ENCODE measurements around the gene OR2L8. TPM values are rescaled to one million over a fixed set of nuclear protein-coding genes. Genes with fewer than 3 reads are reported as not detected.

The OR2L8 gene
- polyA plus RNA-seq, 3 donors: not detected

- no peak for DNase-seq
- H3K4me1 Mint-ChIP-seq: no peaks in the 10 kb centered on the region
- TF ChIP-seq, protein P1, sequence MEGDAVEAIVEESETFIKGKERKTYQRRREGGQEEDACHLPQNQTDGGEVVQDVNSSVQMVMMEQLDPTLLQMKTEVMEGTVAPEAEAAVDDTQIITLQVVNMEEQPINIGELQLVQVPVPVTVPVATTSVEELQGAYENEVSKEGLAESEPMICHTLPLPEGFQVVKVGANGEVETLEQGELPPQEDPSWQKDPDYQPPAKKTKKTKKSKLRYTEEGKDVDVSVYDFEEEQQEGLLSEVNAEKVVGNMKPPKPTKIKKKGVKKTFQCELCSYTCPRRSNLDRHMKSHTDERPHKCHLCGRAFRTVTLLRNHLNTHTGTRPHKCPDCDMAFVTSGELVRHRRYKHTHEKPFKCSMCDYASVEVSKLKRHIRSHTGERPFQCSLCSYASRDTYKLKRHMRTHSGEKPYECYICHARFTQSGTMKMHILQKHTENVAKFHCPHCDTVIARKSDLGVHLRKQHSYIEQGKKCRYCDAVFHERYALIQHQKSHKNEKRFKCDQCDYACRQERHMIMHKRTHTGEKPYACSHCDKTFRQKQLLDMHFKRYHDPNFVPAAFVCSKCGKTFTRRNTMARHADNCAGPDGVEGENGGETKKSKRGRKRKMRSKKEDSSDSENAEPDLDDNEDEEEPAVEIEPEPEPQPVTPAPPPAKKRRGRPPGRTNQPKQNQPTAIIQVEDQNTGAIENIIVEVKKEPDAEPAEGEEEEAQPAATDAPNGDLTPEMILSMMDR (IDR thresholded peaks at IDR 0.05): no peak
- no peaks in the 10 kb centered on the region for H3K27me3 ChIP-seq (ENCODE audit: control insufficient read depth in 2 of 2, insufficient read depth in 2 of 2, low read length in 2 of 2)
- no peak overlapping the region for H3K9ac ChIP-seq (ENCODE audit: insufficient read depth, low read length, poor library complexity, severe bottlenecking)
- no peaks in the 10 kb centered on the region for H3K79me2 ChIP-seq (ENCODE audit: insufficient read depth, low read length)
- no peak overlapping the region for H2AFZ ChIP-seq (ENCODE audit: insufficient read depth, low read depth, low read length, poor library complexity, severe bottlenecking)
- H3K9me3 Mint-ChIP-seq: peaks cover 0 to 3% (median 1%) of the 10 kb centered on the region in 7 donors
- no peak overlapping the region for H3K4me3 ChIP-seq (replicated peaks in 1 of 3; ENCODE audit: low read depth in 2 of 3, low read length in 3 of 3)
- H3K27ac ChIP-seq (ENCODE audit: low read depth in 1 of 2, low read length in 2 of 2): no peak overlapping the region
- H3K4me1 ChIP-seq (ENCODE audit: control insufficient read depth in 1 of 2, insufficient read depth in 2 of 2, low read length in 2 of 2): no peaks in the 10 kb centered on the region
- WGBS (ENCODE audit: insufficient coverage): 83% methylated on average over 2 of the region's 2 CpGs
- no peaks in the 10 kb centered on the region for H3K36me3 Mint-ChIP-seq
- no peak overlapping the region for H3K27ac Mint-ChIP-seq
- intact Hi-C loops (cut with micrococcal nuclease): no loop called here
- no peak overlapping the region for H3K4me3 Mint-ChIP-seq
- H3K9me3 ChIP-seq (replicated peaks in 1 of 2; ENCODE audit: control insufficient read depth in 1 of 2, insufficient read depth in 1 of 2, low read length in 2 of 2): no peaks in the 10 kb centered on the region
- no peaks in the 10 kb centered on the region for H3K36me3 ChIP-seq (replicated peaks in 1 of 2; ENCODE audit: control insufficient read depth in 1 of 2, insufficient read depth in 2 of 2, low read length in 2 of 2)
- no peak overlapping the region for H3K4me2 ChIP-seq (replicated peaks; ENCODE audit: extremely low read depth, low read length, poor library complexity, severe bottlenecking)
- H4K20me1 ChIP-seq (ENCODE audit: insufficient read depth, low read length): no peaks in the 10 kb centered on the region
- H3K27me3 Mint-ChIP-seq (ENCODE audit: low read depth in 3 of 3): no peaks in the 10 kb centered on the region
These were observed 34.9 kb upstream of the OR2L8 start for GRCh38 chr1:247913786-247914185.

DNA sequence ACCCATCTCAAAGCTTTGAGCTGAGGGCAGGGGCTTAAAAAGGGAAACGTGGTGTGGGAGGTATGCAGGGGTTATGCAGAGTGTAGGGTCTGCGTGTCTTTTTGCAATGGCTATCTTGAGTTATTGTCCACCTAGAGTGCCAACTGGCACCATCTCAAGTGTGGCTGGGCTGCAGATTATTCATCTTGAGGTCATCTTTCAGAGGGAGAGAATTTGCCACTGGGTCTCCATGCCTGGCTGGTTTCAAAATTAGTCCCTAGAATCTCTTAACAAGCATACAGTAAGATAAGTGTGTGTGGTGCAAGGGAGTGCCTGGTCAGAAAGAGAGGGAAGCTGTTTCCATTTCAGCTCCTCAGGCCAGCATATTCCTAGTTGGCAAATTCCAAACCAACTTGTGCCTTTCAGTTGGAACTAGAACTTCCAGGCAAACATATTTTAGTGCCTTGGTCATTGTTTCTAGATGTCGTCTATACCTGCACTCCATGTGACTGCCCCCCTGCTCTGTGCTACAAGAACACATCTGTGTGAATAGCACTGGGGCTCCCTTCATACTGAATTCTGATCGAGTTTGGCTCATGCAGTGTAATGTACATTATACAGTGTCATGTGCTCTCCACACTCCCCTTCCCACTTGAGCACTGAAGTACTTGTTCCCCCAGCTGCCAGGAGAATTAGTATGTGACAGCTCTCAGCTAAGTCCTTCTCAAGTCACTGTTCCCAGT is 33.6 kb upstream of the OR2L8 start:
- H3K4me1 ChIP-seq (ENCODE audit: control insufficient read depth in 1 of 2, insufficient read depth in 2 of 2, low read length in 2 of 2): no peaks in the 10 kb centered on the region
- H3K4me3 ChIP-seq (replicated peaks in 1 of 3; ENCODE audit: low read depth in 2 of 3, low read length in 3 of 3): no peak overlapping the region
- H3K79me2 ChIP-seq (ENCODE audit: insufficient read depth, low read length): no peaks in the 10 kb centered on the region
- Mint-ChIP-seq H3K27ac (no peak overlapping the region), H3K4me1 (no peaks in the 10 kb centered on the region), H3K36me3 (no peaks in the 10 kb centered on the region), H3K9me3 (peaks cover 0 to 3% (median 1%) of the 10 kb centered on the region in 7 donors), H3K27me3 (ENCODE audit: low read depth in 3 of 3) (no peaks in the 10 kb centered on the region), H3K4me3 (no peak overlapping the region)
- H2AFZ ChIP-seq (ENCODE audit: insufficient read depth, low read depth, low read length, poor library complexity, severe bottlenecking): no peak overlapping the region
- intact Hi-C loops (cut with micrococcal nuclease): no loop called here
- 63% methylated on average over 3 of the region's 4 CpGs for WGBS (ENCODE audit: insufficient coverage)
- H3K27me3 ChIP-seq (ENCODE audit: control insufficient read depth in 2 of 2, insufficient read depth in 2 of 2, low read length in 2 of 2): no peaks in the 10 kb centered on the region
- H3K36me3 ChIP-seq (replicated peaks in 1 of 2; ENCODE audit: control insufficient read depth in 1 of 2, insufficient read depth in 2 of 2, low read length in 2 of 2): no peaks in the 10 kb centered on the region
- TF ChIP-seq, protein P1 (IDR thresholded peaks at IDR 0.05): no peak
- no peak overlapping the region for H3K4me2 ChIP-seq (replicated peaks; ENCODE audit: extremely low read depth, low read length, poor library complexity, severe bottlenecking)
- DNase-seq: no peak
- H3K9me3 ChIP-seq (replicated peaks in 1 of 2; ENCODE audit: control insufficient read depth in 1 of 2, insufficient read depth in 1 of 2, low read length in 2 of 2): no peaks in the 10 kb centered on the region
- H3K27ac ChIP-seq (ENCODE audit: low read depth in 1 of 2, low read length in 2 of 2): no peak overlapping the region
- no peak overlapping the region for H3K9ac ChIP-seq (ENCODE audit: insufficient read depth, low read length, poor library complexity, severe bottlenecking)
- H4K20me1 ChIP-seq (ENCODE audit: insufficient read depth, low read length): no peaks in the 10 kb centered on the region
